Endothelial cell of umbilical vein (primary cell): Measurements from ENCODE around the gene CYFIP2. TPM values are rescaled to one million over a fixed set of nuclear protein-coding genes. Genes with fewer than 3 reads are reported as not detected.

ENCODE experiments used
- BruUV-seq: library from RNA; stranded (reverse); fragments of 400-500 nt; replicated peaks from 2 replicates; lab custom pipeline; 2021; lab: Mats Ljungman, UMichigan
- CTCF ChIA-PET: fragments of 300-600, 350-600 bp; sonication (Branson Sonifier 250); formaldehyde crosslinking; loops from one replicate; lab custom pipeline; 2021; ENCODE audit warnings: antibody characterized with exemption, inconsistent platforms; lab: Charles Lee
- POLR2A ChIA-PET: fragments of 300-600, 350-600 bp; sonication (Branson Sonifier 250); formaldehyde crosslinking; loops from one replicate; lab custom pipeline; 2021; ENCODE audit warnings: antibody characterized with exemption, inconsistent platforms; lab: Charles Lee
- DNase-seq: peaks from one replicate; pipeline ENCODE4 v3.0.0-alpha.2; 2011; ENCODE audit warnings: low read depth, low spot score
- FAIRE-seq: peaks from 2 replicates; lab custom pipeline; 2011; peaks lifted over from hg19 to GRCh38; lab: Jason Lieb, UNC
- H2AFZ ChIP-seq: 2 replicates; pipeline ENCODE4 v1.6.0; 2012; ENCODE audit warnings: low read depth, low read length, control low read depth, inconsistent platforms
- H3K27ac ChIP-seq: 2 replicates; pipeline ENCODE4 v1.5.1; 2011; ENCODE audit warnings: low read depth, mild to moderate bottlenecking, control low read depth, low read length, moderate library complexity; ENCODE audit not compliant: insufficient read depth
- H3K27me3 ChIP-seq, 2 experiments: 2 replicates each; pipeline versions ENCODE4 v1.6.0 to v1.6.1; 2011; ENCODE audit warnings: low read length in 2 of 2, mixed read lengths in 1 of 2; ENCODE audit not compliant: control insufficient read depth in 2 of 2, insufficient read depth in 2 of 2
- H3K36me3 ChIP-seq, 2 experiments: 2 replicates in 1 of 2; 3 replicates in 1 of 2; pipeline ENCODE4 v1.5.1; 2011; ENCODE audit warnings: low read length in 2 of 2, mild to moderate bottlenecking in 1 of 2, moderate library complexity in 1 of 2; ENCODE audit not compliant: control insufficient read depth in 2 of 2, insufficient read depth in 2 of 2; ENCODE audit errors: extremely low read depth in 1 of 2
- H3K4me1 ChIP-seq: 3 replicates; pipeline ENCODE4 v1.5.1; 2011; ENCODE audit warnings: mild to moderate bottlenecking, low read length; ENCODE audit not compliant: control insufficient read depth, insufficient read depth; ENCODE audit errors: extremely low read depth
- H3K4me2 ChIP-seq: 2 replicates; pipeline ENCODE4 v1.6.1; 2011; ENCODE audit warnings: low read length, control low read depth, mixed read lengths; ENCODE audit not compliant: insufficient read depth
- H3K4me3 ChIP-seq, 3 experiments: fragments of 200-600 bp in 1 of 3; sonication (generic), shearing (Covaris generic) in 1 of 3; replicated peaks in 1 of 3; 2 replicates each; pipeline ENCODE4 v1.5.1; 2011 to 2016; ENCODE audit warnings: control low read depth in 3 of 3, low read length in 3 of 3, mild to moderate bottlenecking in 2 of 3, inconsistent platforms in 1 of 3, low read depth in 1 of 3, moderate library complexity in 1 of 3; ENCODE audit not compliant: insufficient read depth in 1 of 3
- H3K79me2 ChIP-seq: 2 replicates; pipeline ENCODE4 v1.6.0; 2012; ENCODE audit warnings: low read length, inconsistent platforms; ENCODE audit not compliant: control insufficient read depth, insufficient read depth
- H3K9ac ChIP-seq: replicated peaks from 2 replicates; pipeline ENCODE3; 2011; ENCODE audit warnings: low read length, control low read depth; ENCODE audit not compliant: insufficient read depth; ENCODE audit errors: extremely low read depth
- H3K9me1 ChIP-seq: replicated peaks from 3 replicates; pipeline ENCODE4 v1.6.0; 2011; ENCODE audit warnings: mild to moderate bottlenecking, low read length; ENCODE audit not compliant: control insufficient read depth, insufficient read depth; ENCODE audit errors: extremely low read depth
- H3K9me3 ChIP-seq: replicated peaks from 2 replicates; pipeline ENCODE4 v1.5.1; 2012; ENCODE audit warnings: low read length, inconsistent platforms; ENCODE audit not compliant: control insufficient read depth, insufficient read depth
- H4K20me1 ChIP-seq: replicated peaks from 2 replicates; pipeline ENCODE3; 2011; ENCODE audit warnings: mild to moderate bottlenecking, low read length; ENCODE audit not compliant: control insufficient read depth, insufficient read depth; ENCODE audit errors: extremely low read depth
- CTCF ChIP-seq, 2 donors: IDR thresholded peaks; 1 replicate in 1 of 2; 2 replicates in 1 of 2; pipeline ENCODE4 v1.5.1; 2011; ENCODE audit warnings: low read length in 2 of 2, mild to moderate bottlenecking in 2 of 2, moderate library complexity in 2 of 2, control low read depth in 1 of 2, inconsistent platforms in 1 of 2, low read depth in 1 of 2; ENCODE audit not compliant: insufficient read depth in 1 of 2; ENCODE audit errors: extremely low read depth in 1 of 2
- EZH2 ChIP-seq: IDR thresholded peaks from 2 replicates; pipeline ENCODE4 v1.6.1; 2012; ENCODE audit warnings: borderline replicate concordance, low read depth, mild to moderate bottlenecking, moderate library complexity, low read length, inconsistent platforms; ENCODE audit not compliant: severe bottlenecking
- MAX ChIP-seq: IDR thresholded peaks from 2 replicates; pipeline ENCODE4 v1.6.1; 2011; ENCODE audit not compliant: insufficient read depth, insufficient read length
- POLR2AphosphoS5 ChIP-seq: IDR thresholded peaks from 2 replicates; pipeline ENCODE4 v1.6.1; 2012; ENCODE audit warnings: low read depth, mild to moderate bottlenecking, control low read depth, low read length, moderate library complexity; ENCODE audit not compliant: insufficient read depth
- dilution Hi-C: fragments of 300-500 bp; cut with MboI; formaldehyde crosslinking; loops from one replicate; pipeline ENCODE4 v1.15.0; 2019; ENCODE audit warnings: low sequenced_read_pairs; ENCODE audit not compliant: extremely low pct_ligation_motif_present
- intact Hi-C: fragments of 100-400 bp; cut with micrococcal nuclease; formaldehyde crosslinking; loops from one replicate; pipeline ENCODE4 v1.10.0; 2022
- polyA plus RNA-seq, 4 experiments: library from polyadenylated mRNA; depleted of rRNA in 3 of 4; stranded (reverse) in 3 of 4; unstranded in 1 of 4; fragments of >200 nt; gene quantifications; 2 replicates each; pipeline versions ENCODE4 v1.2.1 to v1.2.3, GENCODE V29; 2011 to 2012; ENCODE audit warnings: missing spikeins in 1 of 4
- total RNA-seq: library from RNA; stranded (reverse); gene quantifications from 2 replicates; pipeline ENCODE4 v1.2.3, GENCODE V29; 2021

CYFIP2 gene
- total and polyA plus RNA-seq, 2 donors (not counting 3 experiments of a cell fraction or from before 2014, with no cell fraction given), result 9.2 to 22.4 TPM

DNA sequence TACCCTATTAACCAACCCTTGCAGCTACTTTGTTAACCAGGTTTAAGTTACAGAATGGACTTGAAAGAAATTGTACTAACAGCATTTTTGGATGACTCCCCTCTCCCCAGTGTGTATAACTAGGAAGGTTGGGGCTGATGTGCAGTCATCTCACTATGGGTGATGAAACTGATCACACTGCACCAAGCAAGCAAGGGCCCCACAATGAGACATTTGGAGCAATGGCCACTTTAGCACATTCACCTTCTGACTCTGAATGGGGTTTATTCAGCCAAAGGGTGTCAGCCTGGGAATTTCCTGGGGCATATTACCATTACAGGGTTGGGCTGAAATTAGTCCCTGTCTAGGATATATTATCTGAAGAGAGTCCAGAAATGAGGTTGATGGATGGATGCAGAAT, 18.7 kb upstream of the CYFIP2 start:
- Histone ChIP-seq H3K27ac (no peak overlapping the region), H3K36me3 (no peaks in the 10 kb centered on the region), H4K20me1 (no peaks in the 10 kb centered on the region), H3K4me1 (no peaks in the 10 kb centered on the region), H3K9ac (no peak overlapping the region), H3K4me3 (no peak overlapping the region), H2AFZ (no peak overlapping the region), H3K9me3 (no peaks in the 10 kb centered on the region), H3K79me2 (no peaks in the 10 kb centered on the region), H3K9me1 (no peaks in the 10 kb centered on the region), H3K27me3 (no peaks in the 10 kb centered on the region), H3K4me2 (no peak overlapping the region)
- dilution Hi-C loops (no loop called here), intact Hi-C loops (no loop called here)
- BruUV-seq, result no TSS peak
- POLR2A ChIA-PET, result no interaction called here
- CTCF ChIA-PET, result no interaction called here
- FAIRE-seq, result no peak
- no peak for DNase-seq
- TF ChIP-seq MAX, result no peak
- TF ChIP-seq POLR2AphosphoS5, result no peak
- no peak for TF ChIP-seq EZH2
- TF ChIP-seq CTCF (IDR thresholded peaks at IDR 0.05; ENCODE audit: extremely low read depth in 1 of 2, insufficient read depth in 1 of 2, low read depth in 1 of 2, low read length in 2 of 2), result no peak
